Suprapubic skin (tissue), 4 donors: ENCODE measurements around the gene IGLON5.

Experiments used
- EP300 ChIP-seq: sonication (generic); formaldehyde crosslinking; IDR thresholded peaks from one replicate; pipeline ENCODE4 v1.6.1; 2017; ENCODE audit warnings: antibody characterized with exemption
- POLR2A ChIP-seq, 2 donors: fragments of 450-650 bp; IDR thresholded peaks; one replicate each; pipeline ENCODE4 v1.6.1; 2017; ENCODE audit warnings: antibody characterized with exemption in 2 of 2, mild to moderate bottlenecking in 2 of 2, moderate library complexity in 2 of 2
- POLR2AphosphoS5 ChIP-seq, 3 donors: sonication (generic); formaldehyde crosslinking; IDR thresholded peaks; one replicate each; pipeline ENCODE4 v1.6.1; 2017; ENCODE audit warnings: antibody characterized with exemption in 3 of 3
- TF ChIP-seq, protein P1 (sequence below), 2 donors: fragments of 200-600 bp in 1 of 2; fragments of 450-650 bp in 1 of 2; sonication (generic) in 1 of 2; IDR thresholded peaks; one replicate each; pipeline ENCODE4 v1.5.1; 2016 to 2019; ENCODE audit warnings: antibody characterized with exemption in 2 of 2, mild to moderate bottlenecking in 1 of 2, moderate library complexity in 1 of 2

DNA sequence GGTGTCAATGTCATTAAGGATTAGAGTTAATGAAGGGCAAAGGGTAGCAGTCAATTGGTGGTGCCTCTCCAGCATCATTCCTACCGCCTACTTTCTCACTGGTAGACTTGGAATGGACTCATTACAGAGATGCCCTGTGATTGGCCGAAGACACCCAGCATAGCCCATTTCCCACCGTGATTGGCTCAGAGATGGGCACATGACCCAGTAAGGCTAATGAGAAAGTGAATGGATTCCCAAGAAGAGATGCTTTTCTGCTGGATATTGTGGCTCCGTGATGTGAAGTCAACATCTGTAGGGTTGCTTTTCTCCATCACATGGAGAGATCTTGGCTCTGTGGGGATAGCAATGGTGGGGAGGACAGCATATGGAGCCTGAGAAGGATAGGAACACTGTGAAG lies 18.9 kb downstream of the IGLON5 start:
- TF ChIP-seq, protein P1, sequence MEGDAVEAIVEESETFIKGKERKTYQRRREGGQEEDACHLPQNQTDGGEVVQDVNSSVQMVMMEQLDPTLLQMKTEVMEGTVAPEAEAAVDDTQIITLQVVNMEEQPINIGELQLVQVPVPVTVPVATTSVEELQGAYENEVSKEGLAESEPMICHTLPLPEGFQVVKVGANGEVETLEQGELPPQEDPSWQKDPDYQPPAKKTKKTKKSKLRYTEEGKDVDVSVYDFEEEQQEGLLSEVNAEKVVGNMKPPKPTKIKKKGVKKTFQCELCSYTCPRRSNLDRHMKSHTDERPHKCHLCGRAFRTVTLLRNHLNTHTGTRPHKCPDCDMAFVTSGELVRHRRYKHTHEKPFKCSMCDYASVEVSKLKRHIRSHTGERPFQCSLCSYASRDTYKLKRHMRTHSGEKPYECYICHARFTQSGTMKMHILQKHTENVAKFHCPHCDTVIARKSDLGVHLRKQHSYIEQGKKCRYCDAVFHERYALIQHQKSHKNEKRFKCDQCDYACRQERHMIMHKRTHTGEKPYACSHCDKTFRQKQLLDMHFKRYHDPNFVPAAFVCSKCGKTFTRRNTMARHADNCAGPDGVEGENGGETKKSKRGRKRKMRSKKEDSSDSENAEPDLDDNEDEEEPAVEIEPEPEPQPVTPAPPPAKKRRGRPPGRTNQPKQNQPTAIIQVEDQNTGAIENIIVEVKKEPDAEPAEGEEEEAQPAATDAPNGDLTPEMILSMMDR (IDR thresholded peaks at IDR 0.05), result no peak
- TF ChIP-seq POLR2AphosphoS5 (IDR thresholded peaks at IDR 0.05) (no peak), POLR2A (IDR thresholded peaks at IDR 0.05) (no peak), EP300 (no peak)
